SH-SY5Y (cell line): ENCODE measurements around the gene HLCS.

ENCODE experiments used
- GATA2 ChIP-seq: IDR thresholded peaks from 2 replicates; pipeline ENCODE4 v1.6.1; 2011; ENCODE audit warnings: mild to moderate bottlenecking, low read depth, low read length
- GATA3 ChIP-seq: IDR thresholded peaks from 2 replicates; pipeline ENCODE4 v1.6.1; 2011; ENCODE audit warnings: low read depth, mild to moderate bottlenecking, low read length, moderate library complexity

- TF ChIP-seq GATA2 (no peak), GATA3 (no peak)
These were observed 82.7 kb downstream of the HLCS start for GRCh38 chr21:36883532-36884486.
